ENCODE measurements around the gene DNAAF1.

The DNAAF1 gene

GRCh38 chr16:84144209-84144858 lies 774 bp upstream of the DNAAF1 start:
- H3K4me1 ChIP-seq (ENCODE audit: insufficient read depth, low read length, poor library complexity, severe bottlenecking): peaks cover 29% of the 10 kb centered on the region
- no peak for TF ChIP-seq EZH2phosphoT487 (IDR thresholded peaks at IDR 0.05; ENCODE audit: borderline replicate concordance)
- peak; percentile 38 for TF ChIP-seq CTCF (conservative IDR thresholded peaks at IDR 0.05; ENCODE audit: low read length)
- H3K9ac ChIP-seq (ENCODE audit: low read depth, low read length, poor library complexity, severe bottlenecking): peak overlapping the region; percentile 79
- H3K27me3 ChIP-seq (ENCODE audit: insufficient read depth, low read length, poor library complexity, severe bottlenecking): no peaks in the 10 kb centered on the region
- H3K79me2 ChIP-seq (ENCODE audit: insufficient read depth, low read length): peaks cover 52% of the 10 kb centered on the region
- no peaks in the 10 kb centered on the region; the same call in 1 of the 2 replicates for H3F3A ChIP-seq (ENCODE audit: low read depth)
- H3K36me3 ChIP-seq (ENCODE audit: insufficient read depth, low read length): no peaks in the 10 kb centered on the region
- H3K4me3 ChIP-seq (ENCODE audit: low read length, poor library complexity, severe bottlenecking): peak overlapping the region; percentile 82
- H3K4me2 ChIP-seq (ENCODE audit: low read depth, low read length, poor library complexity, severe bottlenecking): peak overlapping the region; percentile 89
- peaks cover 16% of the 10 kb centered on the region for H4K20me1 ChIP-seq (ENCODE audit: insufficient read depth, low read length, poor library complexity, severe bottlenecking)
- H3K9me3 ChIP-seq (ENCODE audit: insufficient read depth, low read depth, low read length): no peaks in the 10 kb centered on the region
- H2AFZ ChIP-seq (ENCODE audit: low read length): peak overlapping the region; percentile 20; the same call in 1 of the 2 replicates
- H3K9me2 ChIP-seq (replicated peaks; ENCODE audit: low read depth, low read length): no peaks in the 10 kb centered on the region

GRCh38 chr16:84150926-84151325 lies 5.8 kb downstream of the DNAAF1 start:
- no peak for TF ChIP-seq EZH2phosphoT487 (IDR thresholded peaks at IDR 0.05; ENCODE audit: borderline replicate concordance)
- TF ChIP-seq CTCF (conservative IDR thresholded peaks at IDR 0.05; ENCODE audit: low read length): no peak
- no peak overlapping the region for H3K4me2 ChIP-seq (ENCODE audit: low read depth, low read length, poor library complexity, severe bottlenecking)
- no peaks in the 10 kb centered on the region for H4K20me1 ChIP-seq (ENCODE audit: insufficient read depth, low read length, poor library complexity, severe bottlenecking)
- H3K4me3 ChIP-seq (ENCODE audit: low read length, poor library complexity, severe bottlenecking): no peak overlapping the region
- H3K9ac ChIP-seq (ENCODE audit: low read depth, low read length, poor library complexity, severe bottlenecking): no peak overlapping the region
- H3K36me3 ChIP-seq (ENCODE audit: insufficient read depth, low read length): no peaks in the 10 kb centered on the region
- H3F3A ChIP-seq (ENCODE audit: low read depth): no peaks in the 10 kb centered on the region
- H3K27me3 ChIP-seq (ENCODE audit: insufficient read depth, low read length, poor library complexity, severe bottlenecking): no peaks in the 10 kb centered on the region
- no peaks in the 10 kb centered on the region for H3K4me1 ChIP-seq (ENCODE audit: insufficient read depth, low read length, poor library complexity, severe bottlenecking)
- H3K79me2 ChIP-seq (ENCODE audit: insufficient read depth, low read length): no peaks in the 10 kb centered on the region
- no peak overlapping the region for H2AFZ ChIP-seq (ENCODE audit: low read length)
- no peaks in the 10 kb centered on the region for H3K9me2 ChIP-seq (replicated peaks; ENCODE audit: low read depth, low read length)
- H3K9me3 ChIP-seq (ENCODE audit: insufficient read depth, low read depth, low read length): no peaks in the 10 kb centered on the region

- H4K20me1 ChIP-seq (ENCODE audit: insufficient read depth, low read length, poor library complexity, severe bottlenecking): no peaks in the 10 kb centered on the region
- no peaks in the 10 kb centered on the region for H3K9me2 ChIP-seq (replicated peaks; ENCODE audit: low read depth, low read length)
- H2AFZ ChIP-seq (ENCODE audit: low read length): no peak overlapping the region
- H3F3A ChIP-seq (ENCODE audit: low read depth): no peaks in the 10 kb centered on the region
- no peaks in the 10 kb centered on the region for H3K4me1 ChIP-seq (ENCODE audit: insufficient read depth, low read length, poor library complexity, severe bottlenecking)
- H3K4me2 ChIP-seq (ENCODE audit: low read depth, low read length, poor library complexity, severe bottlenecking): no peak overlapping the region
- TF ChIP-seq CTCF (conservative IDR thresholded peaks at IDR 0.05; ENCODE audit: low read length) (no peak), EZH2phosphoT487 (IDR thresholded peaks at IDR 0.05; ENCODE audit: borderline replicate concordance) (no peak)
- H3K27me3 ChIP-seq (ENCODE audit: insufficient read depth, low read length, poor library complexity, severe bottlenecking): no peaks in the 10 kb centered on the region
- no peak overlapping the region for H3K9ac ChIP-seq (ENCODE audit: low read depth, low read length, poor library complexity, severe bottlenecking)
- no peak overlapping the region for H3K4me3 ChIP-seq (ENCODE audit: low read length, poor library complexity, severe bottlenecking)
- no peaks in the 10 kb centered on the region for H3K79me2 ChIP-seq (ENCODE audit: insufficient read depth, low read length)
- no peaks in the 10 kb centered on the region for H3K36me3 ChIP-seq (ENCODE audit: insufficient read depth, low read length)
- H3K9me3 ChIP-seq (ENCODE audit: insufficient read depth, low read depth, low read length): no peaks in the 10 kb centered on the region
Observed at GRCh38 chr16:84153660-84154214, 8.6 kb downstream of the DNAAF1 start.

All from Loucy (cell line).